Left ventricle myocardium inferior (tissue), 1 donor: ENCODE data around the gene PIK3IP1. TPM values are rescaled to one million over a fixed set of nuclear protein-coding genes. Genes with fewer than 3 reads are reported as not detected.

Experiments used
- DNase-seq: peaks from one replicate; pipeline ENCODE4 v3.0.0-alpha.2; 2020
- H3K27ac ChIP-seq: fragments of 200-600 bp; replicated peaks from 2 replicates; pipeline ENCODE4 v1.8.0; 2021
- H3K27me3 ChIP-seq: fragments of 200-600 bp; 2 replicates; pipeline ENCODE4 v1.8.0; 2021; ENCODE audit warnings: low read depth
- H3K36me3 ChIP-seq: fragments of 200-600 bp; 2 replicates; pipeline ENCODE4 v1.8.0; 2021
- H3K4me1 ChIP-seq: fragments of 200-600 bp; 2 replicates; pipeline ENCODE4 v1.8.0; 2021
- H3K4me3 ChIP-seq: fragments of 200-600 bp; 2 replicates; pipeline ENCODE4 v1.8.0; 2021; ENCODE audit warnings: mild to moderate bottlenecking, moderate library complexity
- H3K9me3 ChIP-seq: fragments of 200-600 bp; replicated peaks from 2 replicates; pipeline ENCODE4 v1.8.0; 2021
- intact Hi-C: fragments of 100-400 bp; cut with micrococcal nuclease; formaldehyde crosslinking; loops from one replicate; pipeline ENCODE4 v1.11.0; 2022
- total RNA-seq: library from RNA; stranded (reverse); fragmentation: NEBNext Ultra II Directional; extraction: Animal tissue kit (Norgen Biotek cat#: 25700); gene quantifications from one replicate; pipeline ENCODE4 v1.2.1, GENCODE V29; 2021
- TF ChIP-seq, protein P1 (sequence below): fragments of 200-600 bp; IDR thresholded peaks from 2 replicates; pipeline ENCODE4 v1.8.0; 2021; ENCODE audit warnings: antibody characterized with exemption, mild to moderate bottlenecking, borderline replicate concordance
- donor health status: DM: no; HTN: yes; CAD: no; lungs with severe emphysema.

The PIK3IP1 gene
- total RNA-seq, 1 donor from 2014 or later: 11.1 TPM

DNA sequence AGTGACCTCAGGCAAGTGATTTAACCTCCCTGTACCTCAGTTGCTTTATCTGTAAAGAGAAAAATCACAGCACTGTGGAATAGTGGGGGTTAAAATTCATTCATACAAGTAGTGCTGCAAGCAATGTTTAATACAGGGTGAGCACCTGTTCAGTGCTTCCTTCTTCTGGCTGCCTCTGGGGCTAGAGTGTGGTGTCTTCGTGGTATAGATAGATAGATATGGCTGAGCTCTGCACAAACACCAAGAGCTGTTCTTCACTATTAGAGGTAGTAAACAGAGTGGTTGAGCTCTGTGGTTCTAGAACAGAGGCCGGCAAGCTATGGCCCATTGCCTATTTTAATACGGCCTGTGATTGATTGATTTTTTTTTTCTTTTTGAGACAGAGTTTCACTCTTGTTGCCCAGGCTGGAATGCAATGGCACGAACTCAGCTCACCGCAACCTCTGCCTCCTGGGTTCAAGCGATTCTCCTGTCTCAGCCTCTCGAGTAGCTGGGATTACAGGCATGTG is 47.3 kb downstream of the PIK3IP1 start:
- no peak overlapping the region for H3K4me3 ChIP-seq
- intact Hi-C loops: no loop called here
- DNase-seq: no peak
- H3K9me3 ChIP-seq: no peaks in the 10 kb centered on the region
- H3K4me1 ChIP-seq: peaks cover 28% of the 10 kb centered on the region
- no peak overlapping the region for H3K27ac ChIP-seq
- no peaks in the 10 kb centered on the region for H3K27me3 ChIP-seq
- H3K36me3 ChIP-seq: no peaks in the 10 kb centered on the region
- TF ChIP-seq, protein P1, sequence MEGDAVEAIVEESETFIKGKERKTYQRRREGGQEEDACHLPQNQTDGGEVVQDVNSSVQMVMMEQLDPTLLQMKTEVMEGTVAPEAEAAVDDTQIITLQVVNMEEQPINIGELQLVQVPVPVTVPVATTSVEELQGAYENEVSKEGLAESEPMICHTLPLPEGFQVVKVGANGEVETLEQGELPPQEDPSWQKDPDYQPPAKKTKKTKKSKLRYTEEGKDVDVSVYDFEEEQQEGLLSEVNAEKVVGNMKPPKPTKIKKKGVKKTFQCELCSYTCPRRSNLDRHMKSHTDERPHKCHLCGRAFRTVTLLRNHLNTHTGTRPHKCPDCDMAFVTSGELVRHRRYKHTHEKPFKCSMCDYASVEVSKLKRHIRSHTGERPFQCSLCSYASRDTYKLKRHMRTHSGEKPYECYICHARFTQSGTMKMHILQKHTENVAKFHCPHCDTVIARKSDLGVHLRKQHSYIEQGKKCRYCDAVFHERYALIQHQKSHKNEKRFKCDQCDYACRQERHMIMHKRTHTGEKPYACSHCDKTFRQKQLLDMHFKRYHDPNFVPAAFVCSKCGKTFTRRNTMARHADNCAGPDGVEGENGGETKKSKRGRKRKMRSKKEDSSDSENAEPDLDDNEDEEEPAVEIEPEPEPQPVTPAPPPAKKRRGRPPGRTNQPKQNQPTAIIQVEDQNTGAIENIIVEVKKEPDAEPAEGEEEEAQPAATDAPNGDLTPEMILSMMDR: no peak

DNA sequence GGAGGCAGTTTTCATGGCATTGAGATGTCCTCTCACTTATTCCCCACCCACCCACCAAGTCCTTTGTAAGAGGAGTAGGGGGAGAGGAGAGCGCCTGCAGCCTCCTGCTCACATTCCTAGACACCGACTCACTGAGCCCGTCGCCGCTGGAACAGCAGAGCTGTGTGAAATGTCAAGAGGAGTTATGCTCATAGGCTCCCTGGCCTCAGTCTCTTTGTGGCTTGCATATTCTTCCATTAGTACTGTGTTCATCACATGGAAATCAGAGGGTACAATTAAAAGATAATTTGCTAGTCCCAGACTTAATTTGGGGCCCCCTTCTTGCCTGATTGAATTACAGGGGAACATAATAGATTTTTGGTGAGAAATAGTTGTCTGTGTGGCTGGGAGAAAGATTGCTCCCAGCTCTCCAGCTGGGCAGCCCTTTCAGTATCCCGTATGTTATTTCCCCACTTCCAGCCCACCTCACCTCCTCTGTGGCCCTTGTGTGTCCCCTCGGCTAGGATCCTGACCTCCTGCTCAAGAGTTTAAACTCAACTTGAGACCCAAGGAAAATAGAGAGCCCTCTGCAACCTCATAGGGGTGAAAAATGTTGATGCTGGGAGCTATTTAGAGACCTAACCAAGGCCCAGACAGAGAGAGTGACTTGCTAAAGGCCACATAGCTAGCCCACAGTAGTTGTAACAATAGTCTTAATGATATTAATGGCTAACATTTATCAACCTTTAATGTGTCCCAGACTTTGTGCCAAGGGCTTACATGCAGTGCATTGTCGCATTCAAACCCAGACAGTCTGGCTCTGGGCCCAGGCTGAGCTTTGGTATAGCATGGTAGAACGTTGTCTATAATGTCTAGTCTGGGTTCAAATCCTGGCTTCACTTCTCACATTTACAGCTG is 48.0 kb downstream of the PIK3IP1 start:
- Histone ChIP-seq H3K27ac (no peak overlapping the region), H3K36me3 (no peaks in the 10 kb centered on the region), H3K27me3 (no peaks in the 10 kb centered on the region), H3K4me3 (no peak overlapping the region), H3K9me3 (no peaks in the 10 kb centered on the region), H3K4me1 (peaks cover 21% of the 10 kb centered on the region)
- TF ChIP-seq, protein P1: no peak
- intact Hi-C loops: no loop called here
- DNase-seq: no peak

DNA sequence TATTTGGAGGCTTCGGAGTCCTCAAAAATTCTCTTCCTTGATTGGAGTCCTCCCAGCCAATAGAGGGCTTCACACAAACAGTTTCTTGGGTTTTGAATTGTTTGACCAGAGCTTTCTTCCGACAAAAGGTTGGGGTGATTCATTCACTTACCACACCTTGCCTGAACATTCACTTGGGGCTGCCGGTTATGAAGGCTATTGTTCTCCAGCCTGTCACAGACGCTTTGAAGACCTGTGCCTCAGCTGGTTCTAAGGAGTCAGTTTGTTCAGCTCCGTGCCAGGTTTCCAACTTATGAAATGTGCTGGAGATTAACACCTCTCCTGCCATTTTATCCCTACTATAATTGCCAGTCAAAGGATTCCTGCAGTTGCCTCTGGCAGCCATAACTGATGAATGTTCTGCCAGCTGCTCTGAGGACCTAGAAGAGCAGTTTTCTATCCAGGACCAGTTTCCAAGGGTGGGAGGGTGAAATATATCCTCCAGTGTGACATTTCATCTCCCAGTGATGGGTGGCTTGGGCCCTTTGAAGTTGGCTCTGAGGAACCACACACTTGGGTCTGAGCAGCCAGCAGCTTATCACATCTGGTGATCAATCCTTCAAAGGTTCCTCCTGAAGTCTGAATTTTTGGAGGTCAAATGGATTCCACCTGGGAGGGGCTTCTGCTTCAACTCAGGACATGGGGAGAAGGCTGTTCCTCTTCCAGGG is 48.8 kb downstream of the PIK3IP1 start:
- TF ChIP-seq, protein P1: no peak
- H3K36me3 ChIP-seq: no peaks in the 10 kb centered on the region
- H3K4me3 ChIP-seq: no peak overlapping the region
- H3K27me3 ChIP-seq: no peaks in the 10 kb centered on the region
- intact Hi-C loops: no loop called here
- H3K27ac ChIP-seq: peak overlapping the region; percentile 4
- no peaks in the 10 kb centered on the region for H3K9me3 ChIP-seq
- no peak for DNase-seq
- peaks cover 13% of the 10 kb centered on the region for H3K4me1 ChIP-seq

DNA sequence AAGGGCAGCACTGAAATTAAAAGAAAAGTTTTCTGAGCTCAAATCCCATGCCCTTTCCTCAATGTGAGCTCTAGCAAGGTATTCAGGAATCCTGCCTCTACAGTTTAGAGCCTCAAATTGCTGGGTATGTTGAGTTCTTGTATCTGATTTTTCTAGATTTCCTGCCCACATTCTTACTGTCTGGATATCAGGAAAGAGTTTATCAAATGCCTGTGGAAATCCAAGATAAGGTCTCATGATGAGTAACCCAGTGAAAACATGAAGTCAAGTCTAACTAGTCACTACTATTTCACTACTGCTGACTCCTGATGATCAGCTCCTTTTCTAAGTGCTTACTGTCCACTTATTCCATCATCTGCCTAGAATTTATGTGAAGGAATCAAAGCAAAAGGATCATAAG is 50.4 kb downstream of the PIK3IP1 start:
- intact Hi-C loops: no loop called here
- no peak for DNase-seq
- no peak overlapping the region for H3K4me3 ChIP-seq
- no peaks in the 10 kb centered on the region for H3K4me1 ChIP-seq
- TF ChIP-seq, protein P1: no peak
- H3K27me3 ChIP-seq: no peaks in the 10 kb centered on the region
- no peaks in the 10 kb centered on the region for H3K9me3 ChIP-seq
- no peaks in the 10 kb centered on the region for H3K36me3 ChIP-seq
- no peak overlapping the region for H3K27ac ChIP-seq

DNA sequence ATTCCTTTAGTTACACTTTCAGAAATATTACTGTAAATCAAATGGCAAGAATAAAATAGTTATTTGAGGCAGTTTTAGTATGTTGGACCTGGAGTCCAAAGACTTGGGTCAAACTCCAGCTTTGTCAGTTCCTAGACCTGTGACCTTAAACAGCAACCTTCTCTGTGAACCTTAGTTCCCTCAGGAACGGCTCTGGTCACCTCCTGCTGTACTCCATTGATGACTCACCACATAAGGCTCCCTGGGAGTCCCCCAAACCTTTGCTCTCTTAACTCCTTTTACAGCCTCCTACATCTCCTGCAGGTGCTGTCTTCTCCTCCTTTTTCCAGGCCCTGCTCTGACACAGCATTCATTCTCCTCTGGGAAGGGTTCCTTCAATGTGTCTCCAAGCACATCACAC is 51.1 kb downstream of the PIK3IP1 start:
- Histone ChIP-seq H3K4me3 (no peak overlapping the region), H3K27me3 (no peaks in the 10 kb centered on the region), H3K4me1 (no peaks in the 10 kb centered on the region), H3K9me3 (no peaks in the 10 kb centered on the region), H3K36me3 (no peaks in the 10 kb centered on the region), H3K27ac (no peak overlapping the region)
- TF ChIP-seq, protein P1: no peak
- intact Hi-C loops: no loop called here
- no peak for DNase-seq
